LNCaP clone FGC (cell line): ENCODE data around the gene NKAIN2.

Experiments
- DNase-seq: peaks from one replicate; pipeline ENCODE4 v3.0.0-alpha.2; 2011; ENCODE audit warnings: low read depth
- H3K4me3 ChIP-seq: 2 replicates; pipeline ENCODE4 v1.5.1; 2011; ENCODE audit warnings: mild to moderate bottlenecking, low read depth, low read length, control low read depth
- TF ChIP-seq, protein P1 (sequence below): IDR thresholded peaks from 2 replicates; pipeline ENCODE4 v1.5.1; 2012; ENCODE audit warnings: mild to moderate bottlenecking; ENCODE audit not compliant: control insufficient read depth, insufficient read depth; ENCODE audit errors: extremely low read depth

Gene NKAIN2

GRCh38 chr6:123873974-123874373, 70.3 kb downstream of the NKAIN2 start:
- DNase-seq = no peak
- no peak overlapping the region for H3K4me3 ChIP-seq
- TF ChIP-seq, protein P1, sequence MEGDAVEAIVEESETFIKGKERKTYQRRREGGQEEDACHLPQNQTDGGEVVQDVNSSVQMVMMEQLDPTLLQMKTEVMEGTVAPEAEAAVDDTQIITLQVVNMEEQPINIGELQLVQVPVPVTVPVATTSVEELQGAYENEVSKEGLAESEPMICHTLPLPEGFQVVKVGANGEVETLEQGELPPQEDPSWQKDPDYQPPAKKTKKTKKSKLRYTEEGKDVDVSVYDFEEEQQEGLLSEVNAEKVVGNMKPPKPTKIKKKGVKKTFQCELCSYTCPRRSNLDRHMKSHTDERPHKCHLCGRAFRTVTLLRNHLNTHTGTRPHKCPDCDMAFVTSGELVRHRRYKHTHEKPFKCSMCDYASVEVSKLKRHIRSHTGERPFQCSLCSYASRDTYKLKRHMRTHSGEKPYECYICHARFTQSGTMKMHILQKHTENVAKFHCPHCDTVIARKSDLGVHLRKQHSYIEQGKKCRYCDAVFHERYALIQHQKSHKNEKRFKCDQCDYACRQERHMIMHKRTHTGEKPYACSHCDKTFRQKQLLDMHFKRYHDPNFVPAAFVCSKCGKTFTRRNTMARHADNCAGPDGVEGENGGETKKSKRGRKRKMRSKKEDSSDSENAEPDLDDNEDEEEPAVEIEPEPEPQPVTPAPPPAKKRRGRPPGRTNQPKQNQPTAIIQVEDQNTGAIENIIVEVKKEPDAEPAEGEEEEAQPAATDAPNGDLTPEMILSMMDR = no peak

DNA sequence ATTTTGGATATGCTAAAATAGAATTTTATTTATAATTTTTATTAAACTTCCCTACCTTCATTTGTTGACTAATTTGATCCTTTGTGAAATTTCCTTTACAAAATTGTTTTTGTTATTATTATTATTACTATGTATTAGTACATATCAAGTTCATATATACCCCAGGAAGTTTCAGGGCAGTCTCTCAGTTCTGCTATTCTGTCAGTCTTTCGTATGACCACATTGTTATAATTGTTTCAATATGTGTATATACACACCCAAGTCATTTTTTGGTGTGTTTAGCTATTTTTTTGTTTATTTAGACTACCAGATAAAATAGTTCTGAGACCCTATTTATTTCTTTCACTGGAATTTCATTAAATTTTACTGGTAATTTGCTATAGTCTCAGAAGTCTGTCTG, 72.1 kb downstream of the NKAIN2 start:
- no peak for DNase-seq
- TF ChIP-seq, protein P1 = no peak

GRCh38 chr6:123879749-123880148, 76.1 kb downstream of the NKAIN2 start:
- no peak for DNase-seq
- TF ChIP-seq, protein P1 = no peak

More for the DNA sequence above, 72.1 kb downstream of the NKAIN2 start:
- no peak overlapping the region for H3K4me3 ChIP-seq

DNA sequence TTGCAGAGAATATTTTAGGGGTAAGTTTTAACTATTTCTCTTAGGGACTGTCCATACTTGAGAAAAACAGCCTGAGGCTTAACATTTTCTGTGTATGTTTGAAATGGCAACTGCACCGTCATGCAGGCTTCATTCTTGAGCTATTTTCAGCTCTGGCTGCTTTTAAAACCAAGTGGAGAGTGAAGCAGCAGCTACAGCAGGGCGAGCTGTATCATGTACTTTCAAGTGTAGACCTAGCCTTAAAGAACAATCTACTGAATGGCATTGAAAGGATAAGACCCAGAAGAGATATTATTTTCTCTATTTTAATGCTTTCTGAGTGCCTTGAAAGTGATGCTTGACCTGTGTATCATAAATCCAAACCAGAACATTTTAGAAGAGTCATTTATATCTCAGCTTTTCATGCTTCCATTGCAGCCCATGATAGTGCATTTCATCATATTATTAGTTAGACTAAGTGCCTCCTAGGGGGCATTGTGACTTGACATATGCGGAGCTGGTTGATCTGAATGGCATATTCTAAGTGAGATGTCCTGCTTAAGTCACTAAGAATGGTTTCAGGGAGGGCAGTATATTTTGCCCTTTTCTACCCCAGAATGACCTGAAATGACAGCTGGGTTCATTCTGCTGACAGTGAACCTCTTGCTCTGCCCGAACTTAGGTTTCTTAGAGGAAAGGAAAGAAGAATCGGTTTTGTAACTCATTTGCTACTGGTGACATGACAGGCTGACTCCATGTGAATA, 85.3 kb downstream of the NKAIN2 start:
- no peak for DNase-seq
- H3K4me3 ChIP-seq = no peak overlapping the region
- TF ChIP-seq, protein P1 = no peak

More at GRCh38 chr6:123879749-123880148, 76.1 kb downstream of the NKAIN2 start:
- H3K4me3 ChIP-seq = no peak overlapping the region

DNA sequence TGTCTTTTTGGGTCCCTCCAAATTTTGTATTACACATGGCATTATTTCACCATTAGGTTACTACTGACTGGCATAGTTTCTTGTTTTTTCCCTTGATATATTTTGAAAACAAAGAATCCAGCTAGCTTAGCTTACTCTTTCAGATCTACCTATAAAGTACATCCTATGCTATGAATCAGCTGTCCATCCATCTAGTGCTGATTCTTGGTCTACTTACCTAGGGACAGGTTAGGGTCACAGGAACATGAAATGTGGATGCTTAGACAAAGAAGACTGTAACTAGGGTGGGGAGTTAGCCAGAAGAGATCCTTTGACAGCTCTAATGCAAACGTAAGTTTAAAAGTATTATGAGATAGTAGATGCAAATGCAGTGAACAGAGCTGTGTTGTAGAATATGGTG, 91.7 kb downstream of the NKAIN2 start:
- H3K4me3 ChIP-seq = no peak overlapping the region
- TF ChIP-seq, protein P1 = no peak
- DNase-seq = no peak

DNA sequence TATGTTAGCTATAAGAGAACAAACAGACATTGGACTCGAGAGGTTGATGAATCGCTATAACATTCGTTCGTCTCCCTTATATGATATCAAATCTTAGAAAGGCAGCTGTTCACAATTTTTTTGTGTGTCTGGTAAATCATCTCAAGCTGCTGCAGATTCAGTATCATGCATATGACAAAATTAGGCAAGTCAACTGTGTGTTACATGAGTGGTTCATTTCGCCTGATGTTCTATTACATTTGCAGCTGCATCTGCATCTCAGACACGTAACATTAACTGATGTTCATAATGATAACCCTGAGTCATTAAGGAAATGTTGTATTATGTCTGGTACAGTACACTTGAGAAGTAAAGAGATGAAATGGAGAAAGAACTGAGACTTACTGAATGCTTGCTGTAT, 92.1 kb downstream of the NKAIN2 start:
- no peak overlapping the region for H3K4me3 ChIP-seq
- TF ChIP-seq, protein P1 = no peak
- DNase-seq = no peak

- TF ChIP-seq, protein P1 = no peak
- DNase-seq = no peak
- no peak overlapping the region for H3K4me3 ChIP-seq
These were observed 93.2 kb downstream of the NKAIN2 start for GRCh38 chr6:123896869-123897268.
